Thyroid gland (tissue), 4 donors: ENCODE results near the gene HHAT.

Experiments
- POLR2A ChIP-seq, 2 donors: fragments of 450-650 bp; IDR thresholded peaks; one replicate each; pipeline ENCODE4 v1.6.1; 2017; ENCODE audit warnings: antibody characterized with exemption in 2 of 2, mild to moderate bottlenecking in 2 of 2, moderate library complexity in 1 of 2
- TF ChIP-seq, protein P1 (sequence below), 6 experiments: fragments of 200-600 bp in 3 of 6; fragments of 450-650 bp in 3 of 6; sonication (generic) in 3 of 6; IDR thresholded peaks; one replicate each; pipeline ENCODE4 v1.5.1; 2016 to 2019; ENCODE audit warnings: antibody characterized with exemption in 6 of 6, mild to moderate bottlenecking in 2 of 6, inconsistent platforms in 1 of 6, moderate library complexity in 1 of 6

DNA sequence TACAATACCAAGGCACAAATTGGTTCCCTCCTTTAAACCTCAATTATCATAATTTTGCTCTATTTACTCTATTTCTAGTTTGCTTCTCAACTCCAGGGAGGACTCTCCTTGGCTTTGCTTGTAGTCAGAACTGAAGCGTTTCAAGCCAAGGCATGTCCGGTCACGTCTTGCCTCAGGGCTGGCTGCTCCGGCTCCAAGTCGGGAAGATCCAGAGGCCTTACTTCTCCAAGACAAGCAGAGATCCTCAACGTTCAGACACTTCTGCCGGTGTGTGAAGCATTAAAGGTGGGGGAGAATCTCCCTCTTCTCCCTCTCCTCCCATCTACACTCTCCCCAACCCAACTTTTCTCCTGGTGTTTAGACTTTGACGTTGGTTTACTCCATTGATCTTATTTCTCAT is 7.2 kb upstream of the HHAT start:
- TF ChIP-seq, protein P1, sequence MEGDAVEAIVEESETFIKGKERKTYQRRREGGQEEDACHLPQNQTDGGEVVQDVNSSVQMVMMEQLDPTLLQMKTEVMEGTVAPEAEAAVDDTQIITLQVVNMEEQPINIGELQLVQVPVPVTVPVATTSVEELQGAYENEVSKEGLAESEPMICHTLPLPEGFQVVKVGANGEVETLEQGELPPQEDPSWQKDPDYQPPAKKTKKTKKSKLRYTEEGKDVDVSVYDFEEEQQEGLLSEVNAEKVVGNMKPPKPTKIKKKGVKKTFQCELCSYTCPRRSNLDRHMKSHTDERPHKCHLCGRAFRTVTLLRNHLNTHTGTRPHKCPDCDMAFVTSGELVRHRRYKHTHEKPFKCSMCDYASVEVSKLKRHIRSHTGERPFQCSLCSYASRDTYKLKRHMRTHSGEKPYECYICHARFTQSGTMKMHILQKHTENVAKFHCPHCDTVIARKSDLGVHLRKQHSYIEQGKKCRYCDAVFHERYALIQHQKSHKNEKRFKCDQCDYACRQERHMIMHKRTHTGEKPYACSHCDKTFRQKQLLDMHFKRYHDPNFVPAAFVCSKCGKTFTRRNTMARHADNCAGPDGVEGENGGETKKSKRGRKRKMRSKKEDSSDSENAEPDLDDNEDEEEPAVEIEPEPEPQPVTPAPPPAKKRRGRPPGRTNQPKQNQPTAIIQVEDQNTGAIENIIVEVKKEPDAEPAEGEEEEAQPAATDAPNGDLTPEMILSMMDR (IDR thresholded peaks at IDR 0.05) = no peak
- TF ChIP-seq POLR2A (IDR thresholded peaks at IDR 0.05) = no peak
